B cell (primary cell): ENCODE measurements around the gene FHIP2A.

Experiments used
- EZH2 ChIP-seq: IDR thresholded peaks from 2 replicates; pipeline ENCODE4 v1.6.1; 2012; ENCODE audit warnings: borderline replicate concordance, low read depth, mild to moderate bottlenecking, moderate library complexity, low read length; ENCODE audit not compliant: insufficient read depth, poor library complexity, severe bottlenecking
- TF ChIP-seq, protein P1 (sequence below): fragments of 200-600 bp; IDR thresholded peaks from one replicate; pipeline ENCODE4 v1.8.0; 2022; ENCODE audit warnings: antibody characterized with exemption, mild to moderate bottlenecking

DNA sequence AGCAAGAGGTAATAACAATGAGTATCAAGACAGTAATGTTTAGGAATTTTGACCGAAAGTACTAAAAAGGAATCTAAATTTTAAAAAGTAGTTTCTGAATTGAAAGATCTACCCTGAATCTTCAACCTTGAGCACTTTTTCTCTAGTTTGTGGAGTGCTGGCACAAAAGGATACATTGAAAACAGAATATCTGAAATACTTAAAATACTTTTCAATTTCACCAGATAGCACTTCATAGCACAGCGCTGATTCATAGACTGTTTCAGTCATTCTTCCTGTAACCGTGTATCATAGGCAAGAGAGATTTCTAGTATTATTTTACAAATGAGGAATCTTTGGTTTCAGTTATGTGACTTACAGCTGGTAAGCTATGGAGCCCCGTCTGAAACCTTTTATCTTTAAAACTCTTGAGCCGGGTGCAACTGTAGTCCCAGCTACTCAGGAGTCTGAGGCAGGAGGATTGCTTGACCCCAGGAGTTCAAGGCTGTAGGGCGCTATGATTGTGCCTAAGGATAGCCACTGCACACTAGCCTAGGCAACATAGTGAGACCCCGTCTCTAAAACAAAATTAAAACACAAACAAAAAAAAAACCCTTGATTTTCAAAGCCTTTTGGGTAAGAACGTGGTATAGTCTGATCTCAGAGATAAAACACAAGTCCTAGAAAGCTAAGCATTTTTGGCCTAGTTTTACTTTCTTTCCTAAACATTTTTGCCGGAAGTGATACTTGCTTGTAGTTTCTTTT, 35.1 kb downstream of the FHIP2A start:
- TF ChIP-seq, protein P1, sequence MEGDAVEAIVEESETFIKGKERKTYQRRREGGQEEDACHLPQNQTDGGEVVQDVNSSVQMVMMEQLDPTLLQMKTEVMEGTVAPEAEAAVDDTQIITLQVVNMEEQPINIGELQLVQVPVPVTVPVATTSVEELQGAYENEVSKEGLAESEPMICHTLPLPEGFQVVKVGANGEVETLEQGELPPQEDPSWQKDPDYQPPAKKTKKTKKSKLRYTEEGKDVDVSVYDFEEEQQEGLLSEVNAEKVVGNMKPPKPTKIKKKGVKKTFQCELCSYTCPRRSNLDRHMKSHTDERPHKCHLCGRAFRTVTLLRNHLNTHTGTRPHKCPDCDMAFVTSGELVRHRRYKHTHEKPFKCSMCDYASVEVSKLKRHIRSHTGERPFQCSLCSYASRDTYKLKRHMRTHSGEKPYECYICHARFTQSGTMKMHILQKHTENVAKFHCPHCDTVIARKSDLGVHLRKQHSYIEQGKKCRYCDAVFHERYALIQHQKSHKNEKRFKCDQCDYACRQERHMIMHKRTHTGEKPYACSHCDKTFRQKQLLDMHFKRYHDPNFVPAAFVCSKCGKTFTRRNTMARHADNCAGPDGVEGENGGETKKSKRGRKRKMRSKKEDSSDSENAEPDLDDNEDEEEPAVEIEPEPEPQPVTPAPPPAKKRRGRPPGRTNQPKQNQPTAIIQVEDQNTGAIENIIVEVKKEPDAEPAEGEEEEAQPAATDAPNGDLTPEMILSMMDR: no peak
- no peak for TF ChIP-seq EZH2
